G401.6 (cell line): Measurements from ENCODE around the gene DDX47.
"Not testable (repeated sequence)": the region's sequence is repeated elsewhere in the genome, so short reads cannot be mapped to it uniquely, and the experiment has no call there.

ENCODE experiments used
- FAIRE-seq: peaks from 2 replicates; lab custom pipeline; 2012; peaks lifted over from hg19 to GRCh38; lab: Jason Lieb, UNC

The DDX47 gene

DNA sequence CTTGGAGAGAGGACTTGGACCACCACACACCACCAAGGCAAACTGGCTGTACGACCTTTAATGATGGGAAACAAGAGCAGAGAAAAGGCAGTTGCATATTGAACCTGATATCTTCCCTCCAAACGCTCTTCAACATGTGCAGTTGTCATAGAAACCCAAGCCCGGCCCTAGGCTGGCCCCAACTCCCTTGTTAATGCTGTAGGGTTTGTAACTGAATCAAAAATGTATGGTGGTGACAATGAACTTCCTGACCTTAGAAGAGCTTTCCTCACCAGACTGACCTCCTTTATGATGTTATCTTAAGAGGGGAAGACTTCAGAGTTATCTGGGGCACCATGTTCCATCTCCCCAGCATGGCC, 15.4 kb upstream of the DDX47 start:
- FAIRE-seq: no peak

DNA sequence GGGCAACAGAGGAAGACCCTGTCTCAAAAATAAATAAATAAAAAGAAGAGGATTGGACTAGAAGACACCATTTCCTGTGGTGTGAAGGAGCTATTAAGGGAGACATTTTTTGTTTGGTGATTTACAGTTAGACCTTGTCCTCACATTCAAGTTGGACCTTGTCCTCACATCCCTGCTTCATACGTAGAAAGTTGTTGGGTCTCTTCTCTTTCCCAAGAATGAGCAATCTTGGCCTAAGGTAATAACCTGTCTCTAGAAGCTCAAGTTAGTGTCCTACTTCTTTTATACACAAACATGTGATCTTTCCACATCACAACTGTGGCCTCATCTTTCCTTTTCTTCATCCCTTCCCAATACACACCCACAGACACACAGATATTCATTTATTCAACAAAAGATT, 14.7 kb upstream of the DDX47 start:
- no peak for FAIRE-seq

DNA sequence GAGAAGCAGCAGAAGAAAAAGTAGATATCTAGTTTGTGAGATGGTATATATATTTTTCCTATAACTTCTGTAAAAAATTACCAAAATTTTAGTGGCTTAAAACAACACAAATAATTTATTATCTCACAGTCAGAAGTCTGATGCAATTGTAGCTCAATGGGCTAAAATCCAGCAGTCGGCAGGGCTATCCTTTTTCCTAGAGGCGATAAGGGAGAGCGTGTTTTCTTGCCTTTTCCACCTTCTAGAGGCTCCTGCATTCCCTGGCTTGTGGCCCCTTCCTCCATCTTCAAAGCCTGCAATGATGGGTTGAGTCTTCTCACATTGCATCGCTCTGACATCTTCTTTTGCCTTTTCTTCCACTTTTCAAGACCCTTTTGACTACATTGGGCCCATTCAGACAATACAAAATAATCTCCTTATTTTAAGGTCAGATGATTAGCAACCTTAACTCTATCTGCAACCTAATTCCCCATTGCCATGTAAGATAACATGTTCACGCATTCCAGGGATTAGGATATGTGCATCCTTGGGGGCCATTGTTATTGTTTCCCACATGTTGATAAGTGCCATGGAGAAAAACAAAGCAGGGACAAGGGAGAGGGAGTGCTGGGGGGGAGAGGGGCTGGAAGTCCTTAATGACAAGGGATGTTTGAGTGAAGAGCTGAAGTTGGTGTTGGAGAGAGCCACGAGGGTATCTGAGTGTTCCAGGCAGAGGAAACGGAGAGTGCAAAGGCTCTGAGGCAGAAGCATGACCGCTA, 13.8 kb upstream of the DDX47 start:
- FAIRE-seq: no peak

DNA sequence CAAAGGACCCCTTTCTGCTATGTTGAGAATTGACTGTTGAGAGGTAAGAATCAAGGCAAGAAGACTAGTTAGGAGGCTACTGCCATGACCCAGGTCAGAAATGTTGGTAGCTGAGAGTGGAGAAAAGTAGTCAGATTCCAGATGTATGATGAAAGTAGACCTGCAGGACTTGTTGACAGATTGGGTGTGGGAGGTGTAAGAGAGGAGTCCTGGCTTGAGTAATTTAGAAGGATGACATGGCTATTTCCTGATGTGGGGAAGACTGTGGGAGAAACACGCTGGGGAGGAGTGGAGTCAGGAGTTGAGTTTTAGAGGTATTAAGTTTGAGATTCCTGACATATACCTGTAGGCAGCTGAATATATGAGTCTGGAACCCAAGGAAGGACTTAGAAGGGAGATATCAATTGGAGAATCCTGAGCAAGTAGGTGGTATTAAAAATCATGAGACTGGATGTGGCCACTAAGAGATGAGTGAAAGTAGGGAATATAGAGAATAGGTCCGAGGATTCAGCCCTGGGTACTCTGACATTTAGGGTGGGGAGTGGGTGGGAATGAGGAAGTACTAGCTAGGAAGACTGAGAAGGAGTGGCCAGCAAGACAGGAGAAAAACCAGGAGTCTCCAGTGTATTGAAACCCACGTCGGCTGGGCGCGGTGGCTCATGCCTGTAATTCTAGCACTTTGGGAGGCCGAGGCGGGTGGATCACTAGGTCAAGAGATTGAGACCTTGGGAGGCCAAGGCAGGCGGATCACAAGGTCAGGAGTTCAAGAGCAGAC, 12.6 kb upstream of the DDX47 start:
- FAIRE-seq: no peak

DNA sequence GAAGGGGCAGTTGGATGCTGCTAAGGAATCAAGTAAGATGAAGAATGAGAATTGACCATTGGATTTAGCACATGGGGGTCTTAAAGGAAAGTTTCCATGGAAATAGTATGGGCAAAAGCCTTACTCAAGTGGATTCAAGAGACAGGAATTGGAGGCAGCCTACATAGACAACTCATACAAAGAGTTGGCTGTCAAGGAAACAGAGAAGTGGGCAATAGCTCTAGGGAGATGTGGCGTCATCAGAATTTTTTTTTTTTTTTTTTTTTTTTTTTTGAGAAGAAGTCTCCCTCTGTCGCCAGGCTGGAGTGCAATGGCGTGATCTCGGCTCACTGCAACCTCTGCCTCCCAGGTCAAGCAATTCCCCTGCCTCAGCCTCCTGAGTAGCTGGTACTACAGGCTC, 11.5 kb upstream of the DDX47 start:
- not testable (repeated sequence) for FAIRE-seq

DNA sequence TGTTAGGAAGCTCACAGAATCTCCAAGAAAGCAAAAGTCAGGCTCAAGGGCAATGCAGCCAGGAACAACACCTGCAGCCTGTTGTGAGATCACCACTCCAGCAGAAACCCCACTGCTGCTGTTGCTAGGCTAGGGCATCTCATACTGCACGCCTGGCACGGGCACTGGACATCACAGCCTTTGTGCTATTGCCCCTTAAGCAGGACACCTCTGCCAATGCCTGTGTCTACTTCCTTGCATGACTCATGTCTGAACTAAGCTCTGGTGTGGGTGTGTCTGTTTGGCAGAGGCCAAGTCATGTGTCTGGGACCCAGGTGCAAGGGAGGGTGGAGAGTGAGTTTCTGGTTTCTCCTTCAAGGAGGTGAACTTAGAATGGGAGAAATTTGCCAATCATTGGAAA, 10.0 kb upstream of the DDX47 start:
- no peak for FAIRE-seq

DNA sequence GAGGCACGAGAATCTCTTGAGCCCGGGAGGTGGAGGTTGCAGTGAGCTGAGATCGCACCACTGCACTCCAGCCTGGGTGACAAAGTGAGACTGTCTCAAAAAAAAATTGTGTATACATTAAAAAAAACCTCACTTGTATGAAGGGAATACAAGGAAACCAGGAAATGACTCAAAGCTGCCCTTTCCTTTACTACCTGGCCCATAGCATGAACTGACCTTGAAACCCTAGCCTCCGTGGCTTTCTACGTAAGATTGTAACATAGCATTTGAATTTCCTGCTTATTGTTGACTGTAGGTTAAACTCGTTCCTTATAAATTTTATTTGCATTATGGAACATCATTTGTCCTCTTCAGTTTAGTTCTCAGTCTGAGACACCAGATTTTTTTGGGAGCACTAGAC, 9.1 kb upstream of the DDX47 start:
- FAIRE-seq: no peak

DNA sequence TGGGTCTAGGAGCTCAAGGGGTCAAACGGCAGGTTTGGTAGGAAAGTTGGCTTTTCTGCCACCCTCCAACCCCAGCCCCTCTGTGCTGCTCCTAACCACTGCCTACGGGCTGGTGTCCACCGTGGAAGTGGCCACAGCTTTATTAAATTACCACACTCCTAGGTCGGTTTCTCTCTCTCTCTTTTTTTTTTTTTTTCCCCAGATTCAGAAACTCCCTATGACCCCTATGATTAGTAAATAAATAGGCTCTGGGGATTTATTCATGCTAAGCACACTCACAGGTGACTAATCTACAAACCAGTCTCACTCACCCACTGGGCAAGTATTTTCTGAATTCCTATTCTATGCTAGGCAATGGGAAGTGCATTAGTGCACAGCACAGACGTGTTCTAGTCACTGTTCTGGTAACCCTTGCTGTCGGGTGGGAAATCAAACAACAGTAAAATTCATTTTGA, 8.7 kb upstream of the DDX47 start:
- no peak for FAIRE-seq

DNA sequence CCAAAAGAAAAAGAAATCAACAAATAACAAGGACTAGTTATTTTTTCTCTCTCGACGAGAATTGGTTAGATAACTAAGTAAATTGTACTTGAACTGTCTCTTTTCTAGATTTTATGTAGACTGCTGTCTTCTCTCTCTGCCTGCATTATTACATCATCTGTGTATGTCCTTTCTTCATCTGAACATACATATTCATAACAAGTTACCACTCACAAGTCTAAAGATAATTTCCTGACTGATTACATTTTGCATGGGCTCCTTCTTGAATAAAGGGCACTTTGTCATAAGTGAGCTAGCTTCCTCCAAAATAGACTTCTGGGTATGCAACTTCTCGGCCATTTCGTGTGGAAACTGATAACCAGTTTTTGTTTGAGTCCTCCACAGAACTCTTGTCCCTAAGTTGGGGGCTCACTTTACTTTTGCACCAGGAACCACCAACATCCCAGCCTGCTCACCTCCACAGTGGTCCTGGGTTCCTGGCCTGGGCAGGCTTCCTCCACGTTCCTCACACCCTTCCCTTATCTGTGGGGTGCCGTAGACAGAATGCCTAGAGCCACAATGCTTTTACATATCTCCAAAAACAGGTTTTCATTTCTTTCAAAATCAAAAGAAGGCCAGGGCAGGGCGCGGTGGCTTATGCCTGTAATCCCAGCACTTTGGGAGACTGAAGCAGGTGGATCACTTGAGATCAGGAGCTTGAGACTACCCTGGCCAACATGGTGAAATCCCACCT, 6.2 kb upstream of the DDX47 start:
- FAIRE-seq: no peak

DNA sequence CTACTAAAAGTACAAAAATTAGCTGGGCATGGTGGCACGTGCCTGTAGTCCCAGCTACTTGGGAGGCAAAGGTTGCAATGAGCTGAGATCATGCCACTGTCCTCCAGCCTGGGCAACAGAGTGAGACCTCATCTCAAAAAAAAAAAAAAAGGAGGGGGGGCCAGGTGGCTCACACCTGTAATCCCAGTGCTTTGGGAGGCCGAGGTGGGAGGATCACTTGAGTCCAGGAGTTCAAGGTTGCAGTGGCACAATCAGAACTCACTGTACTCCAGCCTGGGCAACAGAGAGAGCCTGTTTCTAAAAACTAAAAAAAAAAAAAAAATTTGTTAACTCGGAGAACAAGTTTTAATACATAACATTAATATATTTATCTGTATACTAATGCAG, 5.6 kb upstream of the DDX47 start:
- not testable (repeated sequence) for FAIRE-seq

DNA sequence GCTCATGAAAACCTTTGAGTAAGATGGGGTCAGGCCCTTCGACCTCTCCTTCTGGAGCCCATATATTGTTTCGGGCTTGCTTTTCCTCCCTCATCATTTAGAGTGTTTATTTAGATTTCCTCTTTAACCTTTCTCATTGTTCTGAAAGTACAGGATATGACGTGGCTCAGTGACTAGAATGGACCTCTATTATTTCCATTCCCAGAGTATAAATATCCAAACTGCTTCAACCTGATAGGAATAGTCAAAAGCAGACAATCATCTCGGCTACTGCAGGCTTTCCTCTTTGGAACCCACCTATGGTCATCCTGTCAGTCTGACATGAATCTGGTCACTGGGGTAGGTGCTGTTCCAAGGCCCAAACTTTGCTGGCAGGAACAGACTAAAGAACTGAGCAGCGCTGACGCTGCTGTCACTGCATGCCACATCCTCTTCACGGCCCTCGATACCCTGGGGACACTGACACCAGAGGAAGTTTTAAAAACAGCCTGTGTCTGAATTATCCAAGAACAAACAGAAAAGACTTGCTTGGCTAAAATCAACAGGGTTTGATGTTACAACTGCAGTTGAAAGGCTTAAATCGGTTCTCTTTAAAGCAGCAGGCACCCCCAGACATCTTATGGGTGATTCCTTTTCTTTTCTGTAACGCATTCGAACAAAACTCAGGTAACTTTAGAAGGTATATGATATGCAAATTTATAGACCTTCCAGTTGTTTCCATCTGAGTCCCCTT, 5.0 kb upstream of the DDX47 start:
- no peak for FAIRE-seq

DNA sequence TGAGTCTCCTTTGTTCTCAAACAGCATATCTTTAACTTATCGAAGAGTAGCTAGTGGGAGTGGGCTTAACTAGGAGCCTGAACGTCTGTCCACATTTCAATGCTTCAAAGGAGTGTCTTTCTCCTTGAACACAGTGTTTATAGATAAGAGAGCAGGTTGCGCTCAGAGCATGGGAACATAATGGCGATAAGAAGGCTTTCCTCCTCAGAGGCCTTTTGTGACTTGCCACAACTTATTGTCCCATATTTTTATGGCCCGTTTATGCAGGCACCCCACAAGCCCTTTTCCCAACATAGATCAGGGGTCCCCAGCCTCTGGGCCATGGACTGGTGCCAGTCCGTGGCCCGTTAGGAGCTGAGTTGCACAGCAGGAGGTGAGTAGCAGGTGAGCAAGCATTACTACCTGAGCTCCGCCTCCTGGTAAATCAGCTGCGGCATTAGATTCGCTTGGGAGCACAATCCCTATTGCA, 2.6 kb upstream of the DDX47 start:
- FAIRE-seq: no peak

DNA sequence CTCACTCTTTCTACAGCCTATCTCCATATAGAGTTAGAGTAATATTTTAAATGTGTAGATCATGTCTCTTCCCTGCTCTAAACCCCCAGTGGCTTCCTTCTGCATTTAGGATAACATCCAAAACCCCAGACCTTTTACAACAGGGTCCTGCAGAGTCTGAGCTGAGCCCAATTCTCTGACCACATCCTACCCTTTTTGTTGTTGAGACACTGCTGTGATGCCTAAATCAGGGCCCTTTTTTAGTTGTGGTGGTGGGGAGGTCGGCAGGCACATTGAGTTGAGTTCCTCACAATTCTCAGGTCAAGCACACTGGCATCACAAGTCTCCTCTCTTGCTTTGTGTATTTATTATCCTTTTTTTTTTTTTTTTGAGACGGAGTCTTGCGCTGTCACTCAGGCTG, 1.8 kb upstream of the DDX47 start:
- FAIRE-seq: no peak

DNA sequence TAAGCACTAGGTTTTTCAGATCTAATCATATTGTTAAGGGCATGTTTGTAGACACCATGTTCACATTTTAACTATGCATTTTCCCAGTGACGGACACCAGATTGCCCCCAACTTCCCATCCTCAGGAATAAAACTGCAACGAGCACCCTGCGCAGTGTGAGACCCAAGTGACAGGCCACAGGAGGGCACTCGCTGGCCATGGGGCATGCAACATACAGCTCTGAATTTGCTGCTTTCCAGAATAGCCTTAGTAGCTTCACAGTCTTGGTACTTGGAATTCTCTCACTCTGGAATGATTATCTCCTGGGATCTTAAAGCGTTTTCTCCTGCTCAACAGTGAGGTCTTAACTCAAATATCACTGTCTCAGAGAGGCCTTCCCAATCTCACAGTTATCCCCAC, 972 bp upstream of the DDX47 start:
- FAIRE-seq: no peak

DNA sequence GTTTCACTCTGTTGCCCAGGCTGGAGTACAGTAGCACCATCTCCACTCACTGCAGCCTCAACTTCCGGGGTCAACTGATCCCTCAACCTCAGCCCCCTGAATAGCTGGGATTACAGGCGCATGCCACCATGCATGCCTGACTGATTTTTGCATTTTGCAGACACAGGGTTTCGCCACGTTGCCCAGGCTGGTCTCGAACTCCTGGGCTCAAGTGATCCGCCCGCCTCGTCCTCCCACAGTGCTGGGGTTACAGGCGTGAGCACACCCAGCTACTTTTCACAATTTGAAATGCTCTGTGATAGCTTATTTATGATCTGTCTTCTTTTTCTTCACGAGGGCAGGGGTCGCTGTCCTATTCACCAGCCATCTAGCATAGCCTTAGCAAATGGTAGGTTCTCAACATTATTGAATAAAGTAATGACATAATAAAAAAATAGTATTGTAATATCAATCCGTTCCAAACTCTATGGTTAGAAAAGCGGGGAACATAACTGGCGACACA, 477 bp upstream of the DDX47 start:
- no peak for FAIRE-seq

DNA sequence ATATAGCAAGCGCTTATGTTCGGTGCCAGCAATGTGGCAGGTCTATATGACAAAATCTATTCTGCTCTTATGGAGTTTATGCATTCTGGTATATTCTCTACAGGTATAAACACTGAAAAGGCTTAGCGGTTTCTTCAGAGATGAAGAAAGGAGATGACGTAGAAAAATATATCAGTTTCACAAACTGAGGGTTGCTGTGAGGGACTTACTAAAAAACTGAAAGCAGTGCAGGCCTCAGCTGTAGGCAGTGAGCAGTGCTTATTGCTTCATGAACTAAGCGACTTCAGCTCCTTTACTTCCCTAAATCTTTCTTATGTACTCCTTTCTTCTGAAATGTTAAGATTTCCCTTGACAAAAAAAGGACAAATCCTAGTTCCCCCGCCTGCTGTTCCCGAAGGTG, 4.5 kb downstream of the DDX47 start:
- FAIRE-seq: no peak

DNA sequence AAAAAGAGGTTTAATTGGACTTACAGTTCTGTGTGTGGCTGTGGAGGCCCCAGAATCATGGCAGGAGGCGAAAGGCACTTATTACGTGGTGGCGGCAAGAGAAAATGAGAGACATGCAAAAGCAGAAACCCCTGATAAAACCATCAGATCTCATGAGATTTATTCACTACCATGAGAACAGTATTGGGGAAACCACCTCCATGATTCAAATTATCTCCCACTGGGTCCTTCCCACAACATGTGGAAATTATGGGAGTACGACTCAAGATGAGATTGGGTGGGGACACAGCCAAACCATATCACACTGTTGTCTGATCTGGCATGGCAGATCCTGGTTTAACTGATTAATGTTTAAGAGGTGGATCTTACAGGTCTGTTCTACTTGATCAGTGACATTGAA, 5.6 kb downstream of the DDX47 start:
- no peak for FAIRE-seq

DNA sequence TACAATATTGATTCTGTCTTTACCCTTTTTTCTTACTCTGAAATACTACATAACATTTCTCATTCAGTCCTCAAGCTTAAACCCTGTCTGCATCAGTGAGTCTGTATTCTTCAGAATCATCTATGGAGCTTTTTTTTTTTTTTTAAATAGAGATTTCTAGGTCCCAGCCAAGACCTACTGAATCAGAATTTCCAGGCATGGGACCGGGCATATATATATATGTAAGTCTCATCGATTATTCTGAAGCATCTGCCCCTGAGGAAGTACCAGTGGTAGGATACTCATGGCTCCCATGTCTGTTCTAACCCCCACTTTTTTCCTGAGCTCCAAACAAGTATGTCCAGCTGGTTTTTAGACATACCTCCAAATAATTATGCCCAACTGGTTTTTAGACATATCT, 6.1 kb downstream of the DDX47 start:
- FAIRE-seq: no peak

DNA sequence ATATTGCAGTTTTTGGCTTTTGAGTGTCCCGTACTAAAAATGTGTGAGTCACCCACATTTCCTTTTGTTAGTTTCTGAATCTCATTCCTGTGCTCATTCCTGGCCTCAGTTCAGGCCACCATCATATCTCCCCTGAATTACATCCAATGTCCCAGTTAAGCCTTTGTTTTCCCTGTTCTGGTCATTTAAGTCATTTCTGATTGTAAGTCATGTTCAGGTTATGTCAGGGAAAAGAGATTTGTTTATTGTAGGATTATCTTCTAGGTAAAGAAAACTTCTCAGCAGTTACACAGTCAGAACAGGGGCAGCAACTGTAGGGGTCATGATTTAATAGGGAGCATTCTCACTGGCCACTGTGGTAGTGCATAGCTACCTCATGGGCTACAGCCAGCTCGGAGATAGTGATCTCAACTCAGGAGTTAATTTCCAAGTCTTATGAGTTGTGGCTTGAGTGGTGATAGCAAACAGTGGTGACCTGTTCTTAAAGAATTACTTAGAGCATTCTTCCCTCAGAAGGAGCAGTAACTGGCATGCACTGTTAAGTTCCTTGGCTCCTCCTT, 6.7 kb downstream of the DDX47 start:
- FAIRE-seq: peak; percentile 100

DNA sequence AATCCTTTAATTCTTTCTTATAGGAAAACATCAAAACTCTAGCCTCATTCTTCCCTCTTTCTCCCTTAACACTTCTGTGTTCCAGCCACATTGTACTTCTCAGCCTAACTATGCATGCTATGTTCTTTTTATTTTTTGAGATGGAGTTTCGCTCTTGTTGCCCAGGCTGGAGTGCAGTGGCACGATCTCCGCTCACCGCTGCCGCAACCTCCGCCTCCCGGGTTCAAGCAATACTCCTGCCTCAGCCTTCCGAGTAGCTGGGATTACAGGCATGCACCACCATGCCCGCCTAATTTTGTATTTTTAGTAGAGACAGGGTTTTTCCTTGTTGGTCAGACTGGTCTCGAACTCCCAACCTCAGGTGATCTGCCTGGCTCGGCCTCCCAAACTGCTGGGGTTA, 7.2 kb downstream of the DDX47 start:
- not testable (repeated sequence) for FAIRE-seq

DNA sequence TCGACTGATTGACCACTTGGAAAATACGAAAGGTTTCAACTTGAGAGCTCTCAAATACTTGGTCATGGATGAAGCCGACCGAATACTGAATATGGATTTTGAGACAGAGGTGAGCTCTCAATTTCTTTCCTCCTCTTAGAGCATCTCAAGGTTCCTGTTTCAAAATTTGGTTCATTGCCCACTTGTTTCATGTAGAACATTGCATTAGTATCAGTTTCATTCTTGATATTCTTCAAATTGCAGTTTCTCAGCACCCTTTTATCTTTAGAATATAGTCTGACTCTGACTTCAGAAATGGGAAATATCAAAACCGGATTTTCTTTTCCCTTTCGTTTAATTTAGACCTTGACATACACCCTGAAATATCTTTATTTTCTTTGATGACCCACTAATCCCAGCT, 8.8 kb downstream of the DDX47 start:
- FAIRE-seq: no peak

DNA sequence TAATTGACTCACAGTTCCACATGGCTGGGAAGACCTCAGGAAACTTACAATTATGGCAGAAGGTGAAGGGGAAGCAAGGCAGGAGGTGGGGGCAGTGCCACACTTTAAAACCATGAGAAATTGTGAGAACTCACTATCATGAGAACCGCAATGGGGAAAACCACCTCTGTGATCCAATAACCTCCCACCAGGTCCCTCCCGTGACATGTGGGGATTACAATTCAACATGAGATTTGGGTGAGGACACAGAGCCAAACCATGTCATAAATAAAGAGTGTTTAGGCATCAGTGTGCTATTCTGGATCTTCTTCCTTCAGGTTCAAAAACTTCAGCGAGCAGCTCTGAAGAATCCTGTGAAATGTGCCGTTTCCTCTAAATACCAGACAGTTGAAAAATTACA, 9.7 kb downstream of the DDX47 start:
- no peak for FAIRE-seq
